ENCODE results near the gene PRDM11. TPM values are rescaled to one million over a fixed set of nuclear protein-coding genes. Genes with fewer than 3 reads are reported as not detected.
A peak's percentile ranks its signal among the peaks of the same experiment; 100 is the strongest.

The PRDM11 gene
- total RNA-seq, 1 donor from 2014 or later: 7.5 TPM

DNA sequence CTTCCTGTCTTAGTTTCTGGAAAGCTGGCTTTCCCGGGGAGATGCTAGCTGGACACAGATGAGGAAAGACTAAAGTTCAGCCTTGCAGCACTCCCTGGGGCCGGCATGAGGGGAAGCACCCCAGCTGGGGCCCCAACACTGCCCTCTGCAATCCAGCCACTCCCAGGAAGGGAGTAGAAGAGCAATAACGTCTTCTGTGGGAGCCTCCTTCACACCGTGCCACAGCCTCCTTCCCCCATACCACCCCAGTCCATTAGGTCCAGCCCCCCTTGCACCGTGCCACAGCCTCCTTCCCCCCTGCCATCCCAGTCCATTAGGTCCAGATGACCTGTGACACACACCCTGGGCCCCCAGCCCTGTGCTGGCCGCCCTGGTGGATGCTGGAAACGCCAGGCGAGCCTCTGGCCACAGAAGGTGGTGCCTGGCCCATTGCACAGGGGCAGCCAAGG lies 44.1 kb upstream of the PRDM11 start:
- no peak for DNase-seq
- peaks cover 30% of the 10 kb centered on the region for H3K4me1 Mint-ChIP-seq (ENCODE audit: low read depth, unreplicated experiment)
- peaks cover 13% of the 10 kb centered on the region for H3K27me3 Mint-ChIP-seq (ENCODE audit: unreplicated experiment)
- no peak overlapping the region for H3K4me3 Mint-ChIP-seq (ENCODE audit: unreplicated experiment)
- H3K36me3 Mint-ChIP-seq (ENCODE audit: unreplicated experiment): no peaks in the 10 kb centered on the region
- peaks cover 3% of the 10 kb centered on the region for H3K9me3 Mint-ChIP-seq (ENCODE audit: unreplicated experiment)
- no peak overlapping the region for H3K27ac Mint-ChIP-seq (ENCODE audit: unreplicated experiment)
- TF ChIP-seq CTCF (IDR thresholded peaks at IDR 0.05; ENCODE audit: partially characterized antibody, unreplicated experiment): no peak

DNA sequence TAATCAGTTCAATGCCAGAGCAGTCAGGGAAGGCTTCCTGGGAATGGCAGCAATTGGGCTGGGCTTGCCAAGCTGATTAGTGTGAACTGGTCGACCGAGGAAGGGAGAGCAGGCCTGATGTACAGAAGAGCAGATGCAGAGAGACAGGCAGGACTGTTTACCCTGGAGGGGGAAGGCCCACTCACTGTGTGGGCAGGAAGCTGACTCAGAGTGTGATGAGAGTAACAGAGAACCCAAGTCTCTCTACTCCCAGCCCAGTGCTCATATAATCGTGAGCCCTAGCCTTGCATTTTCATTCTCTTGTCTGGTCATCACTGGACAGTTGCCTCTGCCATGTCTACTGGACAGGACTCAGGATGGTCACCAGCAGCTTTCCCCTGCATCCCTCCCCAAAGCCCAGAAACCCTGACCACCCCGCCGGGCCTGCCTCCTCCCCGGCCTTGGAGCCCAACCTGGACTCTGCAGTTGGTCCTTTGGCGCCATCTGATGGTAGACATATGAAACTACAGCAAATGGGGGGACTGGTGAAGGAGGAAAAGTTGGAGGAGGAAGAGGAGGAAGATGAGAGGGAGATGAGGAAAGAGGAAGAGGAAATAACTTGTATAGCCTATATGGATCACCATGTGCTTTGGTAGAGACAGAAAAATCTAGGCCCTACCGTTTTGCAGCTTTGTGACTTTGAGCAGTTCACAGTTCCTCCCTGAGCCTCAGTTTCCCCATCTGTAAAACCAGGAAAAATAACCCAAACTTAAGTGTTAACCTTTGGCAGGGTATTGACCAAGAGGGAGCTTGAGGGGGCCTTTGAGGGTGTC lies 43.4 kb upstream of the PRDM11 start:
- H3K4me1 Mint-ChIP-seq (ENCODE audit: low read depth, unreplicated experiment): peaks cover 29% of the 10 kb centered on the region
- no peaks in the 10 kb centered on the region for H3K36me3 Mint-ChIP-seq (ENCODE audit: unreplicated experiment)
- no peak overlapping the region for H3K4me3 Mint-ChIP-seq (ENCODE audit: unreplicated experiment)
- peaks cover 3% of the 10 kb centered on the region for H3K9me3 Mint-ChIP-seq (ENCODE audit: unreplicated experiment)
- peaks cover 13% of the 10 kb centered on the region for H3K27me3 Mint-ChIP-seq (ENCODE audit: unreplicated experiment)
- no peak overlapping the region for H3K27ac Mint-ChIP-seq (ENCODE audit: unreplicated experiment)
- peak; percentile 94 for TF ChIP-seq CTCF (IDR thresholded peaks at IDR 0.05; ENCODE audit: partially characterized antibody, unreplicated experiment)
- peak; percentile 76 for DNase-seq

- H3K9me3 Mint-ChIP-seq (ENCODE audit: unreplicated experiment): peaks cover 3% of the 10 kb centered on the region
- peaks cover 21% of the 10 kb centered on the region for H3K4me1 Mint-ChIP-seq (ENCODE audit: low read depth, unreplicated experiment)
- peaks cover 13% of the 10 kb centered on the region for H3K27me3 Mint-ChIP-seq (ENCODE audit: unreplicated experiment)
- DNase-seq: no peak
- no peaks in the 10 kb centered on the region for H3K36me3 Mint-ChIP-seq (ENCODE audit: unreplicated experiment)
- TF ChIP-seq CTCF (IDR thresholded peaks at IDR 0.05; ENCODE audit: partially characterized antibody, unreplicated experiment): no peak
- no peak overlapping the region for H3K4me3 Mint-ChIP-seq (ENCODE audit: unreplicated experiment)
- no peak overlapping the region for H3K27ac Mint-ChIP-seq (ENCODE audit: unreplicated experiment)
Observed at GRCh38 chr11:45104006-45104789, 42.2 kb upstream of the PRDM11 start.

- no peak for DNase-seq
- no peak overlapping the region for H3K27ac Mint-ChIP-seq (ENCODE audit: unreplicated experiment)
Observed at GRCh38 chr11:45104790-45105084, 41.7 kb upstream of the PRDM11 start.

More at GRCh38 chr11:45104790-45105084, 41.7 kb upstream of the PRDM11 start:
- no peak for TF ChIP-seq CTCF (IDR thresholded peaks at IDR 0.05; ENCODE audit: partially characterized antibody, unreplicated experiment)
- Mint-ChIP-seq H3K4me1 (ENCODE audit: low read depth, unreplicated experiment) (peaks cover 20% of the 10 kb centered on the region), H3K36me3 (ENCODE audit: unreplicated experiment) (no peaks in the 10 kb centered on the region), H3K27me3 (ENCODE audit: unreplicated experiment) (peaks cover 13% of the 10 kb centered on the region), H3K9me3 (ENCODE audit: unreplicated experiment) (peaks cover 3% of the 10 kb centered on the region), H3K4me3 (ENCODE audit: unreplicated experiment) (no peak overlapping the region)

All from glutamatergic neuron (in vitro differentiated cells).